Activated CD8-positive, alpha-beta memory T cell treated with anti-CD3 and anti-CD28 coated beads, Interleukin-2, amount 50 U/mL, for 24 hours (primary cell): ENCODE measurements around the gene UNC13B.
"Not testable (repeated sequence)": the region's sequence is repeated elsewhere in the genome, so short reads cannot be mapped to it uniquely, and the experiment has no call there.

Experiments used
- DNase-seq: peaks from one replicate; pipeline ENCODE4 v3.0.0-alpha.2; 2020; ENCODE audit errors: extremely low read depth

UNC13B gene

DNA sequence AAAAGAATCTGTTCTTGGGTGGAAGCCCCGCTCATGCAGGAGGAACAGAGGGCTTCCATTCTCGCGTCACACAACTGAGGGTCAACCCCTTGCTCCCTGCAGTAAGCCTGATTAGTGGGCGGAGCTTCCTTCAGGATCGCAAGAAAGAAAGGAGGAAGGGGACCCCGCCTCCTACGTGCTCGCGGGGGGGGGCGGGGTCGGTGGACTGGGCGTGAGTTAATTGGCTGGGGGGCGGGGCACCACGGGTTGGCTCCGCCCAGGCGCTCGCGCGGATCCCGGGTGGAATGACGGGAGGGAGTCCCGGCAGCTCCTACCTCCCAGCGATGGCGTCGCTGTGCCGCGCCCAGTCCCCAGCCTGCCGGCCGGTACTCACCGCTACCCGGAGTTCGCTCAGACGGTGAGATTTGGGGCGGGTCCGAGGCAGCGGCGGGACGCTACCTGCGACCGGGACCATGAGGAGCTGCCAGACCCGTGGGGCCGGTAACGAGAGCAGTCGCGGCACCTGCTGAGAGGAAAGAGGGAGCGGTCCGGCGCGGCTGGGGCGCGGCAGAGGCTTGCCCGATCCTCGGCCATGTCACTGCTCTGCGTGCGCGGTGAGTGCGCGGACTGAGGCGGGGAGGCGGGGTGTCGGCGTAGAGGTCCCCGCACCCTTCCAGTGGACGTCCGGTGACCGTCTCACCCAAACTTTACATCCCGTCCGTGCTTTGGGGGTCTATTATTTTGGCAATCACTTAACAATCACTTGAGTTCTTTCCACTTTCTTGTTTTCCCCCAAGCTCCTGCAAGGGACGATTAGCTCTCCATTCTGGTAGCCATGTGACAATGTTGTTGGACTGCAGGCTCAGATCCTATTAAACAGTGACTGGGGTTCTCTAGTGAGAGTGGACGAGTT, at the start of gene UNC13B:
UNC13B (plus strand) TSS at position 297 of the 892 bp plus-strand sequence; CDS start at position 572, 275 bp downstream.
- peak; percentile 32 for DNase-seq

DNA sequence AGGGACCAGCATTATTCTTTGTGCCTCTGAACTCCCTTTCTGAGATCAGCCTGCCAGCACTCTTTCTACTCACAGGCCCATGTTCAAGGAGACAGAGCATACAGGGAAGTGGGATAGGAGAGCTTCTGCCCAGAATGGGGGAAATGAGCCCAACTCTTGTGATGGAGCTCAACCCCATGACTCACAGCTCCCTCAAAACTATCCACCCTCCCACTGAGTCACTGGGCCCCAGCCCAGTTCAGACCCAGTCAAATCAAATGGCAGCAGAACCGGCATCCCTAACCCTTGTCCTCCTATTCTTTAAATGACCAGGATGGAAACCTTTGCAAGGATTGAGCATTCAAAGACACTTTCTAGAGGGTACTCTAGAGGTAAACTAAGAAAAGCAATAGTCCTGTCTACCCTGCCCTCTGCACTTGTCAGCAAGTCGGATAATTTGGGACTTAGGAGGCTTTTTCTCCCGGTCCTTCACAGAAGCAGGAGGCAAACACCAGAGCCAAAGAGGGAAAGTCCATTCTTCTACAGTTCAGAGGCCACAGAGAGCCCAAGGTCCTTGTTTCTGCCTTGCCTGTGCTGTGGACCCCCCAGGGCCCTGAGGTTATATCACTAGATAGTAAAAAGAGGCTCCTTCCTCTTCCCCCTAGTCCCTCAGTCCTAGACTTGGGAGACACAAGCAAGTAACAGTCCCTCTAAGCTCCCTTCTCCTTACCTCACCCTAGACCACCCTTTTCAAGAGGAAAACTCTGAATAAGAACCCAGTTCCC, 49.4 kb upstream of the UNC13B start:
- DNase-seq, result no peak

DNA sequence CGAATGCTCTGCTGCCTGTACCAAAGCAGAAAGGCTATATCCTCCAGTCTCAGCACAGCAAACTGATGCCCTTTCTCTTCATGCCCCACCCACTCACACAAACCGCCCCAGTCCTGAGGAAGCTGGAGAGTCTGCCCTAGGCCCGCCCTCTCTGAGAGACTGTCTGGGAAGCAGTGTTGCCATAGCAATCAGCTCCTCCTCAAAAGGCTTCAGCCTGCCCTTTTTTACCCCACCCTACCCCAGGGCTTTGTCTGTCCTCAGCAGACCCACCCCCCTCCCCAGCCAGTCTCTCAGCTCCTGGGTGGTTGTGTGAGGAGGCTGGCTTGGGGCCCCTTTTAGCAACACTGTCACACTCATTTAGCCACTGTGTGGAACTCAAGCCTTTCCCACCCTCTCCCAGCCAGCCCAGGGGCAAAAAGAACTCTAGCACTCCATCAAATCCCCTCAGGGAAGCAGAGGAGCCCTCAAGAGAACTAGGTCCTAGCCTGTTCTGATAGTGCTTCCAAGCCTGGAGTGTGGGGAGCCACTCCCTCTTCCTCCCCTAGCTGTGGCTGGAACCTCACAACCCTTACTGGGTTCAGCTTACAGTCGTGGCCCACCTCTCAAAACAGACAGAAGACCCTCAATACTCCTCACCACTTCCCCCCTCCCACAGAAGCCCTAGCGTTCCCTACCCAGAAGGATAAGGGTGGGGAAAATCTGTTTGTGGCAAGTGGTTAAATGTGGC, 47.5 kb upstream of the UNC13B start:
- peak; percentile 43 for DNase-seq

DNA sequence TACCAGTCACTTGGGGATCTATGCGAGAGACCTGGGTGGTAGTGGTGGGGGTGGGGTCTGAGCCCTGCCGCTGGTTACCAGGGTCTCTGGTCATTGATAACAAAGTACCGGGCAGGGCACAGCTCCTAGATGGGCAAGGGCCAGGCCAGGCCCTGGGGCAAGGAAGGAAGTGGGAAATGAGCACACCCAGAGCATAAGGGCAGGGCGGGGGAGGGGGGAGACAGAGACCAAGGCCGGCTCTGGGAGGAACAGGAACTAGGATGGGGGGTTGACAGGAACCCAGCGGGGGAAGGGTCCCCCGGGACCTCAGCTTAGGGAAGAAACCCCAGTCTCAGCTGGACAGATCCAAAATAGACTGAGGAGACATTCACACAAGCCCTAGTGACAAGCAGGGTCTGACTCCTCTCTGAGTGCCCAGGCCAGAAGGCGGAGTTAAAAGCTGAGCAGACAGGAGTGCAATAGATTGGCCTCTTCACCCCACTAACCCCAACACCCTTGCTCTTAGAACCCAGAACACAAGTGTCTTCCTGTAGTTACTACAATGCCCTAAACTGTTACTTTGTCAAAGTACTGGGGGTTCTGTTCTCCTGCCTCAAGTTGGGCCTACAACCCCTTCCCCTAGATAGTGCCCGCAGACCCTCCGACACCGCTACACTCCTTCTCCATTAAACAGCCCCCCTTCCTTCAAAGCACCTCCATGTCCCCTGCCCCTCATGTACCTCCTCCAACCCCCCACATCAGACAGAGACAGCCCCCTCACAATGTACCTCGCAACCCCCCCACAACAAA, 46.8 kb upstream of the UNC13B start:
- no peak for DNase-seq

DNA sequence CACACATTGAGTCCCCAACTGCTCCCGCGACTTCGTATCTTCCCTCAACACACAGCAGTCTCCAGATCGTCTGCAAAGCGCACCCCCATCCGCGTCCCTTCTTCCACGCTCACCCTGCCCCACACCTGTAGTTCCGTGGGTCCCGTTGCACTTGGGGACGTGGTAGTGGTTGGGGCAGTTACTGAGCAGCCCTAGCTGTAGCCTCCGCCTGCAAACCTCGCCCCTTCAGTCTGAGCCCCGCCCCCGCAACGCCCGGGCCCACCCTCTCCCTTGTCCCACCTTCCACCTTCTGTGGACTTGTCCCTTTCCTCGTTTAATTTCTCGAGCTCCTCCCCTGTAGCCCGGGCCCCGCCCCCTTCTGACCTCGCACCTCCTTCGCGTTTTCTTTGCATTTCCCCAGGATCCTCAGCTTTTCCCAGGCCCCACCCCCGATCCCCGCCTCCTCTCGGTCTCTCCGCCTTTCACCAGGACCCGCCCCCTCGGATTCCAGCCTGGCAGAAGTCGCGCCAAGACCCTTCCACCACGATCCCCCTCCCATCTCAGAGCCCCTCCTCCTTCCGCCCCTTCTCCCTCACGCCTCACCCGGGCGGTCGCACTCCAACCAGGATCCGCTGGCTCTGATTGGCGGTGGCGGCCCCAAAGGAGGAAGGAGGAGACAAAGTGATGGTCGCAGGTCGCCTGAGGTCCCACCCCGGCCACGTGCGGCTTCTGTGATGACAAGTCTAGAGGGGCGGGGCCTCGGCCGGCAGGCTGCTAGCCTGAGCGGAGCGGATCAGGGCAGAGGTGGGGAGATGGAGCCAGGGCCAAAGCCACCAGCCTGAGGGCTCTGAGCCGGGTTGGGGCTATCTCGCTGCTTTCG, 45.9 kb upstream of the UNC13B start, which contains the start of gene ATOSB:
ATOSB (minus strand) TSS at position 183 of the 859 bp plus-strand sequence. CDS start 7,588 bp downstream, outside the sequence.
- DNase-seq, result peak; percentile 87

DNA sequence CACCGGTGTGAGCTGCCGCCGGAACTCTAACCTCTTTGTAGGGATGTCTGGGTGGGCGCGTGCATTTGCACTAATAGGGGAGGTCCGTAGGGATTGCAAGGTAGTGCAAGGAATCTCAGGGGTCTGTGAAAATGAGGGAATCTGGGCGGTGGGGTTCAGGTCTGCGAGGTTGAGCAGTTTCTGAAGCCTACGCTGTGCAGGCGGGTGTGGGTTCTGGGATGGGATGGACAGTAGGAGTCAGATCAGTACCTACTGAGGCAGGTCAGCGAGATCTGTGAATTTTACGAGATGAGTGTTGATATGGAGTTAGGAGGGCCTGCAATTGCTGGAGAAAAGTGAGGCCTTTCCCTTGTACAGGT, 45.3 kb upstream of the UNC13B start:
- no peak for DNase-seq

DNA sequence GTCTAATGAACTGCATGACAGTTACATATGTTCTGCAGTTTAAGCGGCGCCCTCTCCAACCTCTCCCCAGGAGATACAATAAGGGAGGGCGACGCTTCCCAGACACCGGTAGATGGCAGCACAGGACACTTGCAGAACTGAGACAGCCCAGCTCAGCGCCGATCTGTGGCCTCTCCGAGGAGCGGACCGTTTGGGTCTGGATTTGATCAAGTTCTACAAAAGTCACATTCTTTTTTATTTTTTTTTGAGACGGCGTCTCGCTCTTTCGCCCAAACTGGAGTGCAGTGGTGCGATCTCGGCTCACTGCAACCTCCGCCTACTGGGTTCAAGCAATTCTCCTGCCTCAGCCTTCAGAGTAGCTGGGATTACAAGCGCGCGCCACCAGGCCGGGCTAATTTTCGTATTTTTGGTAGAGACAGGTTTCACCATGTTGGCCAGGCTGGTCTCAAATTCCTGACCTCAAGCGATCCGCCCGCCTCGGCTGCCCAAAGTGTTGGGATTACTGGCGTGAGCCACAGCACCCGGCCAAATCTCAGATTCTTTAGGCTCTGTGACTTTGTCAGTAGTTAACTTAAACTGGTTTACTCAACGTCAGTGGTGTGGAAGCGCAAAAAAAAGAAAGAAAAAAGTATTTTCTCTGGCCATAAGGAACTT, 44.8 kb upstream of the UNC13B start:
- peak; percentile 69 for DNase-seq

DNA sequence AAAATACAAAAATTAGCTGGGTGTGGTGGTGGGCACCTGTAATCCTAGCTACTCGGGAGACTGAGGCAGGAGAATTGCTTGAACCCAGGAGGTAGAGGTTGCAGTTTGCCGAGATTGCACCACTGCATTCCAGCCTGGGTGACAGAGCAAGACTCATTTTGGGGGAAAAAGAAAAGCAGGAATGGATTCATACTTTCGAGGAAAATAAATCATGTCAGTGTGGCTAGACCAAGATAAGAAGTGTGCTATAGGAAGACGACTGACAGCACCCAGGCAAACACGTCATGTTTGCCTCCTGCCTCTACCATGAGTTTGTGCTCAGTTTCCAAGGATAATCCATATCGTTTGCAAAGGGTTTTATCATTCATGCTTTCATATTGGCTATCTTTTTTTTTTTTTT, 26.9 kb upstream of the UNC13B start:
- DNase-seq, result no peak

DNA sequence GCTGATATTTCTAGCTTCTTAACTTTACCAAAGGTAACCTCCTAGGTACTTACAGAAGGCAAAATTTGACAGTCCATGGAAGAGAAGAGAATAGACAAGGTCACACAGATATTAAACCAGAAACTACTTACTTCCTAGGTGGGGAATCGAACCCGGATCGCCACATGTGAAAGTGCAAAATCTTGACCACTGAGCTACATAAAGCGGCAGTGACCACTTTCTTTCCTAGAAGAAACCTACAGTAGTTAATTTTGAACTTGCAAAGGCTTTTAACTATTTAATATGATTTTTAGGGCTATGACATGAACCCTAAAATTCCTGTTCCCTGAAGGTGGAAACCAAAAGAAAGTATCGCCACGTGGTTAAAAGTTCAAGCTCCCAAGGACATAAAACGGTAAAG, 25.8 kb upstream of the UNC13B start:
- no peak for DNase-seq

DNA sequence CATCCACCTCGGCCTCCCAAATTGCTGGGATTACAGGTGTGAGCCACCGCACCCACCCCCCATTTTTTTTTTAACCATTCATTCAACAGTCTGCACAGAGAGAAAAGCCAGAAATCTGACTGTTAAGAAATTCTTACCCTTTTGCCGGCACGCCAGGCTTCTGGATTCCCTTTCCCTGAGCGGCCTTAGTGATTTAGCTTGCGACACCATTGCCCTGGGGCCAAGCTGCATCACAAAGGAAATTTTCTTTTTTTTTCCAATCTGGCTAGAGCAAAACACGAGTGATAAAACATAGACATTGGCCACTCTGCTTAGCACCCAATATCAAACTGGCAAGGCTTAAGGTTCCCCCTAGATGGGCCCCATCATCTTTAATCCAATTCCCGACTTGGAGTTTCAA, 24.9 kb upstream of the UNC13B start:
- no peak for DNase-seq

DNA sequence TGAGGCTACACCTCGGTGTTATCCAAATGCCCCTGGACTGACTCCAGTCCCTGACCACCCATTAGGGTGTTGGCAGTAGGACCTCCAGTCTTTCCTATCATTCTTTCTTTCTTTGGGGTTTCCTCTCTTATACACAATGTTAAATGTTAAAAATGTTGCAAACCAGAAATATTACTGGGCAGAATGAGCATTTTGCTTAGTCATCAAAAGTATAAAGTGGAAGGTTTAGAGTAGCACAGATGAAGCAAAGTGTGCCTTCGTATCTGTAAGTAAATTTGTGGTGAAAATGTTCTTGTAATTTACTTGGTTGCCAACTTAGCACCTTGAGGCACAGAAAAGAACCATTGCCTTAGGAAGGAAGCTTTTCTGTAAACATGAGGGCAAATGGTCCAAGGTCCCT, 21.7 kb upstream of the UNC13B start:
- DNase-seq, result no peak

DNA sequence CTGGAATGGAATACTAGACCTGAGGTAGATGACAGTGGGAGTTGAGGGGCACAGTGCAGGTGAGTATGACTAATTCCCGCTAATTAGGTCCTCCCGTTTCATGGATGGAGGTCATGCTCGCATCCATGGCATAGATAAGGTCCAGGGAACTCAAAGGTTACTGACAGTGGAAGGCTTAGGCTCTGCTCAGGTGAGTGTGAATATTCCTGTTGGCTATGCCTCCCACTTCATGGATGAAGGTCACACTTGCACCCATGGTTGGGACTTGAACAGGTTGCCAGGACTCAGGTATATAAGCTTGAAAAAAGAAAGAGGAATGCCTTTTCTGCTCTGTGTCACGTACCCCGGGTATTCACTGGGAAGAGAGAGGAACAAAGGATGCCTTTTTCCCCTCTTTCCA, 19.8 kb upstream of the UNC13B start:
- DNase-seq, result no peak

DNA sequence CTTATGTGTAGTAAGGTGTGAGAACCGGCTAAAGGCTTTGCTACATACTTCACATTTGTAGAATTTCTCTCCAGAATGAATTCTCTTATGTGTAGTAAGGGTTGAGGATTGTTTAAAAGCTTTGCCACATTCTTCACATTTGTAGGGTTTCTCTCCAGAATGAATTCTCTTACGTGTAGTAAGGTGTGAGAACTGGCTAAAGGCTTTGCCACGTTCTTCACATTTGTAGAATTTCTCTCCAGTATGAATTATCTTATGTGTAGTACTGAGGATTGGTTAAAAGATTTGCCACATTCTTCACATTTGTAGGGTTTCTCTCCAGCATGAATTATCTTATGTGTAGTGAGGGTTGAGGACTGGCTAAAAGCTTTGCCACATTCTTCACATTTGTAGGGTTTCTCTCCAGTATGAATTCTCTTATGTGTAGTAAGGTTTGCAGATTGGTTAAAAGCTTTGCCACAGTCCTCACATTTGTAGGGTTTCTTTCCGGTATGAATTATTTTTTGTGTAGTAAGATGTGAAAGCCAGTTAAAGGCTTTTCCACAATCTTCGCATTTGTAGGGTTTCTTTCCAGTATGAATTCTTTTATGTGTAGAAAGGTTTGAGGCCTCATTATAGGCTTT, 13.8 kb upstream of the UNC13B start:
- DNase-seq, result not testable (repeated sequence)

DNA sequence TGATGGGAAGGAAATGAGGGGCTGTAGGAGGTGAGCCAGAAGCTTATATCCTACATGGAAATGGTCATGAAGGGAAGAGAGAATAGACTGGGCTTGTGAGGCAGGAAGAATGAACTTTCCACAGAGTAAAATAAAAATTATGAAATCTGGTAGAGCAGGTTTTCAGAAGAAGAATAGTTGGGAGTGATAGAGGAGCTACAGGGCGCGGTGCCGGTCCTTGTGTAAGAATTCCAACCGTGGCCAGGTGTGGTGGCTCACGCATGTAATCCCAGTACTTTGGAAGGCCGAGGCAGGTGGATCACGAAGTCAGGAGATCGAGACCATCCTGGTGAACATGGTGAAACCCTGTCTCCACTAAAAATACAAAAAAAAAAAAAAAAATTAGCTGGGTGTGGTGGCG, 8.9 kb upstream of the UNC13B start:
- DNase-seq, result no peak

DNA sequence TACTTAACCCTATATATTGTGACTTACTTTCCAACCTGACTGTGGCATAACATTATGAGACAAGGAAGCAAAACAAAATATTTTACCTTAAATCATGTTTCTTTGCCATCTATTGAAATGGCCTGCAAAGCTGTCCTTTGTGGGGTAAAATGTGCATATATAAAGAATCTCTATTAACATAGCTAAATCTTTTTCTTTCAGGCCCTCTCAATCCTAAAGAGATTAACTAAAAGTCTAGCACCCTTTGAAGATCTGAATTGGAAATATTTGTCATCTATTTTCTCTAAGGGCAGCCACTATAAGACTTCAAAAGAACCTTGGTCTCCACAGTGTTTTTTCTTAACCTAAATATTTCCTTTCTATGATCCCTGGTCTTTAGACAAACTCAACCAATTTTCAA, 5.0 kb upstream of the UNC13B start:
- no peak for DNase-seq

DNA sequence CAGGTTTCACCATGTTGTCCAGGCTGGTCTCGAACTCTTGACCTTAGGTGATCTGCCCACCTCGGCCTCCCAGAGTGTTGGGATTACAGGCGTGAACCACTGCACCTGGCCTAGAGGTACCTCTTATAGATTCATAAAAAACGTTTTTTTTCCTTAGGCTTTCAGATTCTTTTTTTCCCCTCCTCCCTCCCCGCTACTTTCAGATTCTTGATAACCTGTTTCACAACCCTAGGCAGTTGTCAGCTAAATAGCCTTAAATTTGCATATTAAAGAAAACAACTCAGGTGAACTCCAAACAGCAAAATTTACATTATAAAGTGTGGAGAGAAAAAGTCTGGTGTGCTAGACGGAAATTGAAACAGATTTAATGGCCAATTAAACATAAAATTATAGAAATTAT, 4.0 kb upstream of the UNC13B start:
- DNase-seq, result not testable (repeated sequence)

DNA sequence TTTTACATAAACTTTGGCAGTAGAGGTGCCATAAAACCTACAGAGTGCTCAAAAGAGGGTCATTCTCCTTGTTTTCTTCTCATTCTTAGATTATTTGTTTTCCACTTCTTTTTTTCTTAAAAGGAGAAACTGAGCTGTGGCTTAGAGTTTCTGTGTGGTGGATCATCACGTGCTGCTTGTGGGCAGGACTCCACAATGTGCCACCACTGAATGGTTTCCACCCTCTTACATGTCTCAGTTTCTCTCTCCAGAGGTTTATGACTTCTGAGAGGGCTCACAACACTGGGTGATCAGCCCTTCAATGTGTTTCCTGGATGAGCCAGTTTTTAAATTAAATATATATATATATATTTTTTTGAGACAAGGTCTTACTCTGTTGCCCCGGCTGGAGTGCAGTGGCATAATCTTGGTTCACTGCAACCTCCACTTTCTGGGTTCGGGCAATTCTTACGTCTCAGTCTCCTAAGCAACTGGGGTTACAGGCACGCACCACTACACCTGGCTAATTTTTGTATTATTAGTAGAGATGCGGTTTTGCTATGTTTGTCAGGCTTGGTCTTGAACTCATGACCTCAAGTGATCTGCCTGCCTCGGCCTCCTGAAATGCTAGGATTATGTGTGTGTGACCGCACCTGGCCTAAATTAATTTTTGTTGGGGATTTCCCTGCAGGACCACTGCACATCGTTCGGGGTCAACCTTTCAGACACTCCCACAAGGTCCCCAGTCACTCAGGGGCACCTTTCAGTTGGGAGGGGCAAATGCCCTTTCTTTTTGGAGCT, 3.1 kb upstream of the UNC13B start:
- DNase-seq, result no peak

DNA sequence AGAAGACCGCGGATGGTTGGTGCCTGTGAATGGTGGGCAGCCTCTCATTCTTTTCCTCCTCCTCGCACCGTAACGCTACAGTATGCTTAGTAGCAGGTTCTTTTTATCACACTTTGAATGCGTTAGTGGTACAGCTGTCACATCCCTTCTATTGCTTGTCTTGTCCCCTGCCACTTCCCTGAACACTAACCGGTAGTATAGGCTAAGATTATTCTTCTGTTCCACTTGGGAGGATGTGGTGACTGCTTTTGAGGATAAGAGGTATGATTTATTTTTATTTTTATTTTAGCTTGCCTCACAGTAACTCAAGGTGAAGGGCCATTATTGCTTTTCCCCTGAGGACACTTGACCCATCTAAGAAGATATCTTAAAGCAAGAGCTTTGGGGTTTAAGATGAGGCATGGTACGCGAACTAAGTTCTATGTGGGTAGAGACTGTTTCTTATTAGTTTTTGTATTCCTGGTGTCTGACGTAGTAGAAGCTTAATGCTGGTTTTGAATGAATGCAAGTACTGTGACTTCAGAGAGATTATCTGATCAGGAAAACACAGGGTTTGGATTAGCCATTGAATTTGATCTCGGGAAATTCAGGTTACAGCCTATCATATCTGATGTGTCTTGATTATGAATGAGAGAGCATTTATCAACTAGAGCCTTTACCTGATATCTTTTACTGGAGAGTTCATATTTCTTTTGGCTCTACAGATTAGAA, 951 bp downstream of the UNC13B start:
- no peak for DNase-seq
